Chondrocyte (in vitro differentiated cells): ENCODE data around the gene LAMA5. TPM values are rescaled to one million over a fixed set of nuclear protein-coding genes. Genes with fewer than 3 reads are reported as not detected.
"Not testable (repeated sequence)": the region's sequence is repeated elsewhere in the genome, so short reads cannot be mapped to it uniquely, and the experiment has no call there.

ENCODE experiments used
- DNase-seq: peaks from one replicate; pipeline ENCODE4 v3.0.0; 2021; ENCODE audit warnings: mixed read lengths, low spot score
- H3K27ac Mint-ChIP-seq: one replicate; pipeline ENCODE4 v1.8.0; 2021; ENCODE audit warnings: mild to moderate bottlenecking, moderate library complexity, mixed read lengths; ENCODE audit not compliant: unreplicated experiment
- H3K27me3 Mint-ChIP-seq: 2 replicates; pipeline ENCODE4 v1.8.0; 2021; ENCODE audit warnings: low read depth, mixed read lengths
- H3K36me3 Mint-ChIP-seq: 2 replicates; pipeline ENCODE4 v1.8.0; 2021; ENCODE audit warnings: low read depth, mixed read lengths
- H3K4me1 Mint-ChIP-seq: 2 replicates; pipeline ENCODE4 v1.8.0; 2021; ENCODE audit warnings: low read depth, mild to moderate bottlenecking, mixed read lengths
- H3K4me3 Mint-ChIP-seq: one replicate; pipeline ENCODE4 v1.8.0; 2021; ENCODE audit warnings: mild to moderate bottlenecking, moderate library complexity, mixed read lengths; ENCODE audit not compliant: unreplicated experiment
- H3K9me3 Mint-ChIP-seq: 2 replicates; pipeline ENCODE4 v1.8.0; 2021; ENCODE audit warnings: low read depth, mixed read lengths
- total RNA-seq: library from RNA; stranded (reverse); gene quantifications from 3 replicates; pipeline ENCODE4 v1.2.1, GENCODE V29; 2021
- TF ChIP-seq, protein P1 (sequence below): fragments of 200-600 bp; sonication (generic); IDR thresholded peaks from 2 replicates; pipeline ENCODE4 v1.5.0; 2021; ENCODE audit warnings: antibody characterized with exemption, mild to moderate bottlenecking, moderate library complexity

The LAMA5 gene
- total RNA-seq, 1 donor from 2014 or later = 368 TPM

DNA sequence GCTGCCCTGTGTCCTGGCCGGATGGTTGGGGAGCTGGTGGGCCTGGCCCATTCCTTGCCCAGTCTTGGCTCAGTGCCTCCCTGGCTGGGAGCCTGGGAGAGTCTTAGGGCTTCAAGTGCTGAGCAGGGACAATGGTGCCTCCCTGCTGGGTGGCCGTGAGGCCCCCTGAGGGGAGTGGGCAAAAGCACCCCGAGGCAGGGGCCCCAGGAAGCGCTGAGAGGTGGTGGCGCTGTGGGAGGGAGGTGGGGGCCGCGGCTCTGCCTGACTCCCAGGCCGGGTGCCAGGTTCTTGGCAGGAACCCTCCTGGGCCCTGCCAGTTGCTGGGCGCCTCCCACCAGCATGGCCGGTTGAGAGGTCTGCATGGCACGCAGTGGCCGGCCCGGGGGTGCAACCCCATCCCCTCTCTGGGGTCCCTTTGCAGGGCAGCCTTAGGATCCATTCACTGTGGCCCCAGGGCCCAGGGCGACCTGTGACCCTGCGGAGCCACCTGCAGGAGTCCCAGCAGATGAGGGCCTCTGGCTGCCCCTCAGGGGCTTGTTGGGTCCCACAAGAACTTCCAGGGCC is 10.6 kb upstream of the LAMA5 start:
- peaks cover 4% of the 10 kb centered on the region for H3K9me3 Mint-ChIP-seq
- no peaks in the 10 kb centered on the region for H3K27me3 Mint-ChIP-seq
- no peak overlapping the region for H3K4me3 Mint-ChIP-seq
- TF ChIP-seq, protein P1, sequence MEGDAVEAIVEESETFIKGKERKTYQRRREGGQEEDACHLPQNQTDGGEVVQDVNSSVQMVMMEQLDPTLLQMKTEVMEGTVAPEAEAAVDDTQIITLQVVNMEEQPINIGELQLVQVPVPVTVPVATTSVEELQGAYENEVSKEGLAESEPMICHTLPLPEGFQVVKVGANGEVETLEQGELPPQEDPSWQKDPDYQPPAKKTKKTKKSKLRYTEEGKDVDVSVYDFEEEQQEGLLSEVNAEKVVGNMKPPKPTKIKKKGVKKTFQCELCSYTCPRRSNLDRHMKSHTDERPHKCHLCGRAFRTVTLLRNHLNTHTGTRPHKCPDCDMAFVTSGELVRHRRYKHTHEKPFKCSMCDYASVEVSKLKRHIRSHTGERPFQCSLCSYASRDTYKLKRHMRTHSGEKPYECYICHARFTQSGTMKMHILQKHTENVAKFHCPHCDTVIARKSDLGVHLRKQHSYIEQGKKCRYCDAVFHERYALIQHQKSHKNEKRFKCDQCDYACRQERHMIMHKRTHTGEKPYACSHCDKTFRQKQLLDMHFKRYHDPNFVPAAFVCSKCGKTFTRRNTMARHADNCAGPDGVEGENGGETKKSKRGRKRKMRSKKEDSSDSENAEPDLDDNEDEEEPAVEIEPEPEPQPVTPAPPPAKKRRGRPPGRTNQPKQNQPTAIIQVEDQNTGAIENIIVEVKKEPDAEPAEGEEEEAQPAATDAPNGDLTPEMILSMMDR = no peak
- peaks cover 6% of the 10 kb centered on the region for H3K36me3 Mint-ChIP-seq
- peaks cover 57% of the 10 kb centered on the region for H3K4me1 Mint-ChIP-seq
- H3K27ac Mint-ChIP-seq = peak overlapping the region; percentile 53
- DNase-seq = no peak

DNA sequence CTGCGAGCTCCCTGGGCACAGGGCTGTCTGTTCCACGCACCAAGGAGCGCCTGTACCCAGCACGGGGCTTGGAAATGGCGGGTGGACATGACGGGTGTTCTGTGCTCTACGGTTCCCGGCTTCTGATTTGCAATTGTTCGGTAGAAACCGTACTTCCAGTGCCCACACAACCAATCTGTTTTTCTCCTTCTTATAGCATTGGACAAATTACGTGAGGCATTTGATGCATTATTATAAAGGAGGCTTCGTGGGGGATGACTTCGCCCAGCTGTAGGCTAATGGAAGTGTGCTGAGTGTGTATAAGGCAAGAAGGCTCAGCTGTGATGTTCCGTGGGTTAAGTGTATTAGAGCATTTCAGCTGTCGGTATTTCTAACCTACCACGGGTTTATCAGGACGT is 10.0 kb upstream of the LAMA5 start:
- TF ChIP-seq, protein P1 = no peak
- H3K4me1 Mint-ChIP-seq = peaks cover 54% of the 10 kb centered on the region
- H3K27ac Mint-ChIP-seq = peak overlapping the region; percentile 68
- H3K4me3 Mint-ChIP-seq = no peak overlapping the region
- DNase-seq = no peak
- H3K36me3 Mint-ChIP-seq = peaks cover 4% of the 10 kb centered on the region
- H3K9me3 Mint-ChIP-seq = peaks cover 4% of the 10 kb centered on the region
- H3K27me3 Mint-ChIP-seq = no peaks in the 10 kb centered on the region

DNA sequence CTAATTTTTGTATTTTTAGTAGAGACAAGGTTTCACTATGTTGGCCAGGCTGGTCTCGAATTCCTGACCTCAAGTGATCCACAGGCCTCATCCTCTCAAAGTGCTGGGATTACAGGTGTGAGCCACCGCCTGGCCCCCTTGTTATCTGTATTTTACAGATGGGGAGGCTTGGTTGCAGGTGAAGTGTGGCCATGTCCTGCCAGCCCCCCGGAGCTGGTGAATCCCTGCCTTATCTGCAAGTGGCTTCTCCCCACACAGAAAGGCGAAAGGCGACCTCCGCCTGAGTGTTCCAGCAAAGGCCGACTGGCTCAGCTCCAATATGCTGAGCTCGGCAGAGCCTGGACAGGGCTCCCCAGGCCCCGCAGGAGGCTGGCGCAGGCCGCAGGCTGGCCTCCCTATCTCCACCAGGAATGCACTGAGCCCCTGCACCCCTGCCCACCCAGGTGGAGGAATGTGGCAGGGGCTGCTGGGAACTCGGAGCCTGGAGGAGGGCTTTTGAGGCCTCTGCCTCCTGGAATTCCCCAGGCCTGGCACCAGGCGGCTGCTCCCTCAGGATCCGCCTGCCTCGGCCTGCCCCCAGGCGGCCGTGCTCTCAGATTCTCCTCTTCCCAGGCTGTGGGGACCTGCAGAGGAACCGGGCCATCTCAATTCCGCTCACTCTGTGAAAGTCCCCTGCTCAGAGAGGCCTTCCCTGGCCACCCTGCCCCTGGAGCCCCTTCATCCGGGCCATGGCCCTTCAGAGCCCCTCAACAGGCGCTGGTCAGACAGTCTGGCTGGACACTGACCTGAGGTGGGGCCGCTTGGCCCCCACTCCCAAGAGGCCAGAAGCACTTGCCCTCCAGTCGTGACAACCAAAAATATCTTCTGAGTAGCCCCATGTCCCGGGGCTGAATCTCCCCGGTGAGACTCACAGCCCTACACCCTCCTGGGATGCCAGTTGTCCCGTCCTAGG is 9.3 kb upstream of the LAMA5 start:
- H3K4me1 Mint-ChIP-seq = peaks cover 54% of the 10 kb centered on the region
- TF ChIP-seq, protein P1 = peak; percentile 80
- H3K27me3 Mint-ChIP-seq = no peaks in the 10 kb centered on the region
- H3K9me3 Mint-ChIP-seq = no peaks in the 10 kb centered on the region
- no peak for DNase-seq
- H3K27ac Mint-ChIP-seq = peak overlapping the region; percentile 68
- H3K4me3 Mint-ChIP-seq = no peak overlapping the region
- H3K36me3 Mint-ChIP-seq = no peaks in the 10 kb centered on the region

DNA sequence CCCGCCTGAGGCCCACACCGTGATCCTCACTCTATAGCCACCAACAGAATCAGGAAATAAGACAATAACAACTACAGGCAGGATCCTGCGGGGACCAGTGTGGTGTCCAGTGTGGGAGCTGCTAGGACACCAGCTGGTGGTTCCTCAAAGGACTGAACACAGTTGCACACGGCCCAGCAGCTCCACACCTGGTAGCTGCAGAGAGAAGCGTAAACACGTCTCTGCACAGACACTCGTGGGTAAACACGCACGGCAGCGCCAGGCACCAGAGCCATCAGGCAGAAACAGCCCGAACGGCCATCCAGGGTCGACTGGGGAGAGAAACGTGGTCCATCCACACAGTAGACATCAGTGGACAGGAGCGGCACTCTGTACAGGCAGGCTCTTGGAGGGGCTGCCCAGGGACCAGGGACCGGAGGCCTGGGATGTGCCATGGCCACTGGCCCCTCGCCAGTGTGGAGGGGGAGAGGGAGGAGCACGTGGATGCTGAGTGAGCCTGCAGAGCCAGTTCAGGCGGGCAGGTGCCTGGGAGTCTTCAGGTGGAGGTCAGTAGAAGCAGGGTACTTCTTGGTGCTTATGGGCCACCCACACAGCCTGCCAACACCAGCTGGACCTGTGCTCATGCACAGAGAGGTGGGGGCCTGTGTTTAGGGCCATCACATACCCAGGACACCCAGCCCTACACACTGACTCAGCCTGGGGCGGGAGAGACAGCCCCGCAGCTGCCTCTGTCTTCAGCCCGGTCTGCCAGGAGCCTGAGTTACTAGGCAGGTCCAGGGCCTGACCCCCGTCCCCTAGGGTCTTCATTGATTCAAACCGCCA is 7.4 kb upstream of the LAMA5 start:
- TF ChIP-seq, protein P1 = no peak
- no peak for DNase-seq
- Mint-ChIP-seq H3K27ac (peak overlapping the region; percentile 51), H3K9me3 (no peaks in the 10 kb centered on the region), H3K4me1 (peaks cover 53% of the 10 kb centered on the region), H3K27me3 (no peaks in the 10 kb centered on the region), H3K4me3 (no peak overlapping the region), H3K36me3 (no peaks in the 10 kb centered on the region)

DNA sequence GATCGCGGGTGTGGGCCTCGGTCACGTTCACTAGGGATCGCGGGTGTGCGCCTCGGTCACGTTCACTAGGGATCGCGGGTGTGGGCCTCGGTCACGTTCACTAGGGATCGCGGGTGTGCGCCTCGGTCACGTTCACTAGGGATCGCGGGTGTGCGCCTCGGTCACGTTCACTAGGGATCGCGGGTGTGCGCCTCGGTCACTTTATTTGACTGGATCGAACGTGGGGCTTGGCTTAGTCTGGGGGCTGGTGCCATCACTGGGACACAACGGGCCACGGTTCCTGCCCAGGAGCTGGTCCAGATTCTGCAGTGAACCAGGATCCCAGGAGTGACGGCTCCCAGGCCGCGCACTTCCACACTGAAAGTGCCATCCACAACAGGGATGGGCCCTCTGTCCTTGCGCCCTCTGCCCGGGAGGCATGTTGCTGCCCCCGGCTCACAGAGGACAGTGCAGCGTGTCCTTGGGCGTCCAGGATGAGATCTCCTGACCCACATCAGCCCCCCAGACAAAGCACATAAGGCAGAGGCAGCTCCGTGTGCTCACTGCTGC is 6.6 kb upstream of the LAMA5 start:
- not testable (repeated sequence) for DNase-seq, H3K36me3 Mint-ChIP-seq, H3K4me3 Mint-ChIP-seq, H3K27ac Mint-ChIP-seq, H3K9me3 Mint-ChIP-seq, H3K27me3 Mint-ChIP-seq
- peaks cover 59% of the 10 kb centered on the region for H3K4me1 Mint-ChIP-seq
